ENCODE data around the gene SNCG.
"Not testable (repeated sequence)": the region's sequence is repeated elsewhere in the genome, so short reads cannot be mapped to it uniquely, and the experiment has no call there.

SNCG gene

GRCh38 chr10:86961481-86962091 lies 3.2 kb downstream of the SNCG start:
- no peak for DNase-seq

GRCh38 chr10:86962136-86962980 lies 4.0 kb downstream of the SNCG start:
- DNase-seq: no peak

- no peak for DNase-seq
These were observed 4.5 kb downstream of the SNCG start for GRCh38 chr10:86962981-86963310.

GRCh38 chr10:86963341-86963919 lies 5.0 kb downstream of the SNCG start:
- no peak for DNase-seq

GRCh38 chr10:86964061-86964846 lies 5.9 kb downstream of the SNCG start:
- no peak for DNase-seq

- no peak for DNase-seq
These were observed 6.4 kb downstream of the SNCG start for GRCh38 chr10:86964847-86965190.

GRCh38 chr10:86965986-86966654 lies 7.7 kb downstream of the SNCG start:
- DNase-seq: no peak

- DNase-seq: no peak
These were observed 9.1 kb downstream of the SNCG start for GRCh38 chr10:86967481-86967941.

GRCh38 chr10:86968271-86968993 lies 10.0 kb downstream of the SNCG start, which contains the start of gene ADIRF:
TSS of gene ADIRF (plus strand) at chr10:86968482. CDS start at chr10:86968545, 63 bp downstream.
- DNase-seq: no peak

- DNase-seq: no peak
These were observed 10.6 kb downstream of the SNCG start for GRCh38 chr10:86968994-86969355.

- no peak for DNase-seq
These were observed 11.1 kb downstream of the SNCG start for GRCh38 chr10:86969421-86970041.

- DNase-seq: no peak
These were observed 12.0 kb downstream of the SNCG start for GRCh38 chr10:86970162-86970981.

- DNase-seq: no peak
These were observed 12.5 kb downstream of the SNCG start for GRCh38 chr10:86970982-86971231.

GRCh38 chr10:86971232-86971991 lies 13.0 kb downstream of the SNCG start:
- peak; percentile 90 for DNase-seq

- no peak for DNase-seq
These were observed 14.4 kb downstream of the SNCG start for GRCh38 chr10:86972613-86973380.

- no peak for DNase-seq
These were observed 16.1 kb downstream of the SNCG start for GRCh38 chr10:86974484-86974883.

- no peak for DNase-seq
These were observed 18.1 kb downstream of the SNCG start for GRCh38 chr10:86976362-86977056.

- not testable (repeated sequence) for DNase-seq
These were observed 20.1 kb downstream of the SNCG start for GRCh38 chr10:86978457-86978856.
